Esophagus muscularis mucosa (tissue), 4 donors: ENCODE measurements around the gene LAMA5. TPM values are rescaled to one million over a fixed set of nuclear protein-coding genes. Genes with fewer than 3 reads are reported as not detected.

Source experiments
- DNase-seq: peaks from one replicate; pipeline ENCODE4 v3.0.0-alpha.2; 2017; ENCODE audit errors: extremely low spot score
- H3K27ac ChIP-seq, 4 donors: fragments of 200-600 bp; sonication (generic); replicated peaks in 1 of 4; 1 replicate in 3 of 4; 2 replicates in 1 of 4; pipeline ENCODE4 v1.5.1; 2016 to 2019; ENCODE audit warnings: mild to moderate bottlenecking in 1 of 4
- H3K27me3 ChIP-seq, 4 donors: fragments of 200-600 bp; sonication (generic); one replicate each; pipeline versions ENCODE4 v1.5.1 to v1.6.0; 2016 to 2019
- H3K36me3 ChIP-seq, 4 donors: fragments of 200-600 bp; sonication (generic); one replicate each; pipeline ENCODE4 v1.5.1; 2016 to 2019
- H3K4me1 ChIP-seq, 4 donors: fragments of 200-600 bp; sonication (generic); one replicate each; pipeline ENCODE4 v1.5.1; 2016 to 2019
- H3K4me3 ChIP-seq, 4 donors: fragments of 200-600 bp; sonication (generic); 1 replicate in 2 of 4; 2 replicates in 2 of 4; pipeline ENCODE4 v1.5.1; 2016 to 2019; ENCODE audit warnings: mild to moderate bottlenecking in 4 of 4, moderate library complexity in 1 of 4
- H3K9me3 ChIP-seq, 4 donors: fragments of 200-600 bp; sonication (generic); 1 replicate in 3 of 4; 2 replicates in 1 of 4; pipeline ENCODE4 v1.5.1; 2016 to 2019
- CTCF ChIP-seq, 3 experiments: fragments of 200-600 bp in 2 of 3; fragments of 450-650 bp in 1 of 3; sonication (generic) in 2 of 3; IDR thresholded peaks; one replicate each; pipeline ENCODE4 v1.5.1; 2017 to 2019; ENCODE audit warnings: antibody characterized with exemption in 3 of 3, mild to moderate bottlenecking in 2 of 3, moderate library complexity in 1 of 3
- EP300 ChIP-seq: sonication (generic); formaldehyde crosslinking; IDR thresholded peaks from one replicate; pipeline ENCODE4 v1.6.1; 2017; ENCODE audit warnings: antibody characterized with exemption
- POLR2A ChIP-seq: fragments of 450-650 bp; IDR thresholded peaks from one replicate; pipeline ENCODE4 v1.6.1; 2017; ENCODE audit warnings: antibody characterized with exemption, moderate library complexity, mild to moderate bottlenecking, low read depth
- POLR2AphosphoS5 ChIP-seq, 2 donors: sonication (generic); formaldehyde crosslinking; IDR thresholded peaks; one replicate each; pipeline ENCODE4 v1.6.1; 2017; ENCODE audit warnings: antibody characterized with exemption in 2 of 2
- WGBS: methylation state at CpG from one replicate; pipeline ENCODE4 v1.1.5; 2018; 5-methylcytosine and 5-hydroxymethylcytosine counted together
- intact Hi-C: fragments of 100-400 bp; cut with DNase I; formaldehyde crosslinking; loops from one replicate; pipeline ENCODE4 v1.15.1; 2023
- total RNA-seq, 4 donors: library from RNA; depleted of rRNA; stranded (reverse); fragments of >200 nt; gene quantifications; one replicate each; pipeline versions ENCODE4 v1.1.0 to v1.2.1, GENCODE V29; 2016

LAMA5 gene
- total RNA-seq, 4 donors from 2014 or later = 70.1 to 257 (median 150) TPM

- no peak for DNase-seq
- H3K4me3 ChIP-seq = no peak overlapping the region
- 90% methylated on average over 10 of the region's 10 CpGs for WGBS
- H3K27me3 ChIP-seq = no peaks in the 10 kb centered on the region
- H3K4me1 ChIP-seq = peaks cover 0 to under 1% (median 0%) of the 10 kb centered on the region in 4 donors
- H3K27ac ChIP-seq = no peak overlapping the region
- peaks cover 32 to 91% (median 71%) of the 10 kb centered on the region in 4 donors for H3K36me3 ChIP-seq
- no peaks in the 10 kb centered on the region for H3K9me3 ChIP-seq
- TF ChIP-seq POLR2AphosphoS5 (IDR thresholded peaks at IDR 0.05) (no peak), POLR2A (no peak), EP300 (no peak), CTCF (IDR thresholded peaks at IDR 0.05) (no peak)
- intact Hi-C loops = loop anchor here (5.0 kb wide), 1 partner anchor 33 kb away; no protein-coding TSS in a partner anchor
Measured at GRCh38 chr20:62344782-62345181, 22.3 kb downstream of the LAMA5 start.

- Histone ChIP-seq H3K36me3 (peaks cover 36 to 95% (median 75%) of the 10 kb centered on the region in 4 donors), H3K9me3 (no peaks in the 10 kb centered on the region), H3K27ac (no peak overlapping the region), H3K4me1 (no peaks in the 10 kb centered on the region), H3K27me3 (no peaks in the 10 kb centered on the region), H3K4me3 (no peak overlapping the region)
- DNase-seq = no peak
- intact Hi-C loops = loop anchor here (5.0 kb wide), 1 partner anchor 33 kb away; no protein-coding TSS in a partner anchor
- TF ChIP-seq CTCF (IDR thresholded peaks at IDR 0.05) = no peak
- TF ChIP-seq POLR2AphosphoS5 (IDR thresholded peaks at IDR 0.05) = no peak
- TF ChIP-seq POLR2A = no peak
- no peak for TF ChIP-seq EP300
- WGBS = 84% methylated on average over 5 of the region's 5 CpGs
Measured at GRCh38 chr20:62344092-62344491, 23.0 kb downstream of the LAMA5 start.

GRCh38 chr20:62342910-62343309 is 24.2 kb downstream of the LAMA5 start:
- Histone ChIP-seq H3K27ac (peak overlapping the region in 2 of 4 donors; percentile 24 to 35), H3K36me3 (peaks cover 40 to 94% (median 77%) of the 10 kb centered on the region in 4 donors), H3K4me3 (no peak overlapping the region), H3K4me1 (no peaks in the 10 kb centered on the region), H3K9me3 (no peaks in the 10 kb centered on the region), H3K27me3 (no peaks in the 10 kb centered on the region)
- intact Hi-C loops = loop anchor here (5.0 kb wide), 1 partner anchor 34 kb away; no protein-coding TSS in a partner anchor
- no peak for TF ChIP-seq CTCF (IDR thresholded peaks at IDR 0.05)
- TF ChIP-seq POLR2A = no peak
- TF ChIP-seq POLR2AphosphoS5 (IDR thresholded peaks at IDR 0.05) = no peak
- no peak for TF ChIP-seq EP300
- no peak for DNase-seq
- WGBS = 59% methylated on average over 10 of the region's 10 CpGs

GRCh38 chr20:62339647-62340062 is 27.5 kb downstream of the LAMA5 start:
- intact Hi-C loops = loop anchor here (5.0 kb wide), 1 partner anchor 38 kb away; no protein-coding TSS in a partner anchor
- no peaks in the 10 kb centered on the region for H3K4me1 ChIP-seq
- no peak overlapping the region for H3K27ac ChIP-seq
- no peaks in the 10 kb centered on the region for H3K9me3 ChIP-seq
- 82% methylated on average over 13 of the region's 14 CpGs for WGBS
- H3K27me3 ChIP-seq = no peaks in the 10 kb centered on the region
- no peak for TF ChIP-seq CTCF (IDR thresholded peaks at IDR 0.05)
- TF ChIP-seq EP300 = no peak
- TF ChIP-seq POLR2AphosphoS5 (IDR thresholded peaks at IDR 0.05) = no peak
- TF ChIP-seq POLR2A = no peak
- no peak overlapping the region for H3K4me3 ChIP-seq
- peaks cover 41 to 94% (median 80%) of the 10 kb centered on the region in 4 donors for H3K36me3 ChIP-seq
- DNase-seq = no peak

GRCh38 chr20:62338294-62338620 is 28.9 kb downstream of the LAMA5 start:
- 95% methylated on average over 13 of the region's 16 CpGs for WGBS
- Histone ChIP-seq H3K4me3 (no peak overlapping the region), H3K4me1 (no peaks in the 10 kb centered on the region), H3K27ac (no peak overlapping the region), H3K27me3 (no peaks in the 10 kb centered on the region), H3K36me3 (peaks cover 47 to 97% (median 84%) of the 10 kb centered on the region in 4 donors), H3K9me3 (no peaks in the 10 kb centered on the region)
- TF ChIP-seq POLR2AphosphoS5 (IDR thresholded peaks at IDR 0.05) (no peak), CTCF (IDR thresholded peaks at IDR 0.05) (no peak), POLR2A (no peak), EP300 (no peak)
- intact Hi-C loops = no loop called here
- DNase-seq = no peak
